ENCODE data around the gene MSMO1. TPM values are rescaled to one million over a fixed set of nuclear protein-coding genes. Genes with fewer than 3 reads are reported as not detected.

MSMO1 gene
- total and polyA plus RNA-seq, 2 donors (not counting 3 experiments of a cell fraction or from before 2014, with no cell fraction given) = 74.3 to 109 TPM

GRCh38 chr4:165302658-165303057 lies 24.8 kb upstream of the MSMO1 start:
- no peaks in the 10 kb centered on the region for H3K9me3 ChIP-seq (replicated peaks; ENCODE audit: control insufficient read depth, insufficient read depth, low read length)
- TF ChIP-seq FOS (IDR thresholded peaks at IDR 0.05; ENCODE audit: borderline replicate concordance, insufficient read depth, low read length) (no peak), CTCF (IDR thresholded peaks at IDR 0.05; ENCODE audit: extremely low read depth in 1 of 2, insufficient read depth in 1 of 2, low read depth in 1 of 2, low read length in 2 of 2) (no peak), GATA2 (IDR thresholded peaks at IDR 0.05; ENCODE audit: insufficient read depth, insufficient read length, low read depth, low read length) (no peak), JUN (IDR thresholded peaks at IDR 0.05; ENCODE audit: borderline replicate concordance, insufficient read depth, insufficient read length, low read depth) (no peak), POLR2A (IDR thresholded peaks at IDR 0.05; ENCODE audit: low read depth, low read length) (no peak), POLR2AphosphoS5 (IDR thresholded peaks at IDR 0.05; ENCODE audit: insufficient read depth, low read depth, low read length) (no peak), EZH2 (IDR thresholded peaks at IDR 0.05; ENCODE audit: borderline replicate concordance, low read depth, low read length, severe bottlenecking) (no peak), MYC (IDR thresholded peaks at IDR 0.05; ENCODE audit: low read depth, low read length) (no peak), MAX (IDR thresholded peaks at IDR 0.05; ENCODE audit: insufficient read depth, insufficient read length) (no peak)
- H3K36me3 ChIP-seq (ENCODE audit: control insufficient read depth in 2 of 2, extremely low read depth in 1 of 2, insufficient read depth in 2 of 2, low read length in 2 of 2) = peaks cover 0 to under 1% of the 10 kb centered on the region in 2 experiments
- ChIA-PET POLR2A (no interaction called here), CTCF (no interaction called here)
- no peaks in the 10 kb centered on the region for H3K4me1 ChIP-seq (ENCODE audit: control insufficient read depth, extremely low read depth, insufficient read depth, low read length)
- intact Hi-C loops (cut with micrococcal nuclease) (no loop called here), dilution Hi-C loops (cut with MboI; ENCODE audit: extremely low pct_ligation_motif_present, low sequenced_read_pairs) (no loop called here)
- no peak overlapping the region for H3K4me2 ChIP-seq (ENCODE audit: insufficient read depth, low read length)
- H2AFZ ChIP-seq (ENCODE audit: low read depth, low read length) = no peak overlapping the region
- no peaks in the 10 kb centered on the region for H4K20me1 ChIP-seq (replicated peaks; ENCODE audit: control insufficient read depth, extremely low read depth, insufficient read depth, low read length)
- BruUV-seq (replicated peaks) = no TSS peak
- H3K4me3 ChIP-seq (replicated peaks in 1 of 3; ENCODE audit: insufficient read depth in 1 of 3, low read depth in 1 of 3, low read length in 3 of 3) = no peak overlapping the region
- H3K9ac ChIP-seq (replicated peaks; ENCODE audit: extremely low read depth, insufficient read depth, low read length) = no peak overlapping the region
- no peak for DNase-seq (ENCODE audit: low read depth, low spot score)
- H3K27me3 ChIP-seq (ENCODE audit: control insufficient read depth in 2 of 2, insufficient read depth in 2 of 2, low read length in 2 of 2) = no peaks in the 10 kb centered on the region
- FAIRE-seq = no peak
- H3K27ac ChIP-seq (ENCODE audit: insufficient read depth, low read depth, low read length) = no peak overlapping the region
- no peaks in the 10 kb centered on the region for H3K9me1 ChIP-seq (replicated peaks; ENCODE audit: control insufficient read depth, extremely low read depth, insufficient read depth, low read length)
- no peaks in the 10 kb centered on the region for H3K79me2 ChIP-seq (ENCODE audit: control insufficient read depth, insufficient read depth, low read length)

Measured in endothelial cell of umbilical vein (primary cell).